GM18507 (cell line): Measurements from ENCODE around the gene IQSEC1.

ENCODE experiments used
- DNase-seq: peaks from one replicate; pipeline ENCODE4 v3.0.0; 2011; ENCODE audit warnings: low read depth; ENCODE audit not compliant: insufficient read length; ENCODE audit errors: extremely low spot score
- FAIRE-seq: peaks from 2 replicates; lab custom pipeline; 2011; peaks lifted over from hg19 to GRCh38; lab: Jason Lieb, UNC

IQSEC1 gene

DNA sequence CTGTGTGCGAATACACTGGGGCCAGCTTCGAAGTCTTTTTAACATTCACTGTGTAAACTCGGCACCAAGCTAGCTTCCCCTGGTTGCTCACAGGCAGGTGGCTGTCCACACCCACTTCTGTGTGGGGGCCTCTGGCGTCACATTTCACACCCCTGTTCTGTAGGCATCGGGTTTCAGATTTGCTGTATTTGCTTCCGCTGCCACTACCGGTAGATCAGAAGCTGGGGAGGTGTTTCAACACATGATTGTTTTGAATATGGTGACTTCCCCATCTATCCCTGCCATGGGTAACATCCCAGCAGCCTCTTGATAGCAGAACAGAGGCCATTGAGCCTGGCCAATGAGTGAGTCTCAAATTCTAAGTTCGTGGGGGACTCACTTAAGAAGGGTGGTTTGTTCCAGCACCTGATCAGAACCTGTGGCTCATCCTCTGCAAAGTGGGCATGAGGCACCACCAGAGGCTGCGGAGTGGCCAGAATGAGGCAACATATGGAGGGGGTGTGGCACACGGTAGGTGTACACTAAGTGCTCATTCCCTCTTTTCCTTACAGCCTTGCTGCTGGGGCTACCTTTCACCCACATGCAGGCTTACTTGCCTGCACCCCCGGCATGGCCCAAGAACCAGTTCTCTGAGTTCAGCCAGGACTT is 61.5 kb downstream of the IQSEC1 start:
- FAIRE-seq = peak; percentile 97
- DNase-seq = peak; percentile 64

DNA sequence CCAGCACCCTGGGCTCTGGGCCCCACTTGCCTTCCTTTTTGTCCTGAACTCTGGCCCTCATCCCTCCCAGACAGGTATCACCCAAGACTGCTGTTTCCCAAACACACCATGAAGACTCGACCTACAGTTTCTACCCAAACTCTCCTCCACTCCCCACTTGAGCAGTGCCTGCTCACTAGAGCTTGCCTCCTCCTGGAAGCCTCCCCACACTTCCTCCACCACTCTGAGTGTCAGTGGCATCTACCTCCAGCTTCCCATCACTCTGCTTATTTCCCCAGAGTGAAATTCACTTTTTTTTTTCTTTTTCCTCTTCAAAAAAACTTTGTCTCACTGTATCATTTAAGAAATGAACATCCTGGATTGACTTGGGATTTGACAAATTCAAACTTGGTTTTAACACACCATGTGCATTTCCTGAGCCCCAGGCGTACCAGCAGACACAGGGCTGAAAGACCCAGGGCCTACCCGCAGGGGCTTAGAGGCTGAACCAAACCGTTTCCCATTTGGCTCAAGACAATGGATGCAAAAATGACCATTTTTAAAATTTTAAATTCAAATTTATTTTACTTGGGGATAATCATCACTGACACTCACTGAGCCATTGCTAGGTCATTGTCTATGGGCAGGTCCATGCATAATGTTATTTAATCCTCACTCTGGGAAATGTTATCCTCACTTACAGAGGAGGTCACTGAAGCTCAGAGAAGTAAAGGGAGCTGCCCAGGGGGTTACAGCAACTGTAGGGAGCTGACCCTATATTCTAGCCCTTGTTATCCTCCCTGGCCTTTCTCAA is 62.3 kb downstream of the IQSEC1 start:
- DNase-seq (no peak), FAIRE-seq (peak; percentile 38)

DNA sequence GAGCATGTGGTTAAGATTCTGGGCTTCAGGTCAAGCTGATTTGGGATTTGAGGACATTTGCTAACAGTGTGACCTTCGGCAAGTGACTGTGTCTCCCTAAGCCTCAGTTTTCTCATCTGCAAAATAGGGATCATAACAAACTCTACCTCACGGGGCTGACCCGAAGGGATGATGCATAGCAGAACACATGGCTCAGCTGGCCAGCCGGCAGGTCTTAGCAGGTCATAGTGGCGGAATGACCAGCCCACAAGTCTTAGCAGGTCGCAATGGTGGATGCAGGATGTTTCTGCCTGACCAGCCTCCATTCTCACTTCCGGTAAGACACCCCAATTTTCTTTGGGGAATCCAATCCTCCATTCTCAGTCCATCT is 63.3 kb downstream of the IQSEC1 start:
- DNase-seq (no peak), FAIRE-seq (no peak)

DNA sequence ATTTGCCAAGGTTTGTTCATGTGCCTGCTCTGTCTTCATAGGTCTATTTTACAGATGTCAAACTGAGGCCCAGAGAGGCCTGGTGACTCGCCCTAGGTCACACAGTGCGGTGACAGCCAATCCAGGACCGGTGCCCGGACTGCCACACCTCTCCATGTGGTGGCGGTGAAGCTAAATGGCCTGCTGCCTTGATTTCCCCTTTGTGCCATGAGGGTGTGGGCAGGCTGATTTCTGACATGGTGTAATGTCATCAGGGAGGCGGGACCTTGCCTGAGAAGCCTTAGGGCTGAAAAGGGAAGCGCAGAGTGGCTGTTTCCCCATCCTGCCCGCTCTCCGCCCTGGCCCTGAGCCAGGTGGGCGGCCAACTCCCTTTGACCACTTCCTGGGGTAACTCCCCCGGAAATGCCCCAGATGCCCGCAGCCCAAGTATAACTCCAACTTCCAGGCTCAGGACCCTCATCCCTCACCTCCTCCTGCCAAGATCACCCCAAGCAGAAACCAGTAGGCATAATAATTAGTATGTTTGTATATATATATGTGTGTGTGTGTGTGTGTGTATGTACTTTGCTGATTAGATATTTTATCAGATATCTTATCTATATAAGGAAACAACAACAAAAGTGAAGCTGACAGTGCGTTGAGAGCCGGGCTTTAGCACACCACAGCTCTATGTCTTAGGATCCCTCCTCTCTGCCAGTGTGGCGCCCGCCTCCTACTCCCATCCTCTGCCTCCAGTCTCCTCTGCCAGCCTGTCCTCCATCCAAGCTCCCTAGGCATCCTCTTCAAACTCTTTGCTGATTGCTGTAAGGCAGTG is 63.9 kb downstream of the IQSEC1 start:
- peak; percentile 85 for FAIRE-seq
- DNase-seq = peak; percentile 54

DNA sequence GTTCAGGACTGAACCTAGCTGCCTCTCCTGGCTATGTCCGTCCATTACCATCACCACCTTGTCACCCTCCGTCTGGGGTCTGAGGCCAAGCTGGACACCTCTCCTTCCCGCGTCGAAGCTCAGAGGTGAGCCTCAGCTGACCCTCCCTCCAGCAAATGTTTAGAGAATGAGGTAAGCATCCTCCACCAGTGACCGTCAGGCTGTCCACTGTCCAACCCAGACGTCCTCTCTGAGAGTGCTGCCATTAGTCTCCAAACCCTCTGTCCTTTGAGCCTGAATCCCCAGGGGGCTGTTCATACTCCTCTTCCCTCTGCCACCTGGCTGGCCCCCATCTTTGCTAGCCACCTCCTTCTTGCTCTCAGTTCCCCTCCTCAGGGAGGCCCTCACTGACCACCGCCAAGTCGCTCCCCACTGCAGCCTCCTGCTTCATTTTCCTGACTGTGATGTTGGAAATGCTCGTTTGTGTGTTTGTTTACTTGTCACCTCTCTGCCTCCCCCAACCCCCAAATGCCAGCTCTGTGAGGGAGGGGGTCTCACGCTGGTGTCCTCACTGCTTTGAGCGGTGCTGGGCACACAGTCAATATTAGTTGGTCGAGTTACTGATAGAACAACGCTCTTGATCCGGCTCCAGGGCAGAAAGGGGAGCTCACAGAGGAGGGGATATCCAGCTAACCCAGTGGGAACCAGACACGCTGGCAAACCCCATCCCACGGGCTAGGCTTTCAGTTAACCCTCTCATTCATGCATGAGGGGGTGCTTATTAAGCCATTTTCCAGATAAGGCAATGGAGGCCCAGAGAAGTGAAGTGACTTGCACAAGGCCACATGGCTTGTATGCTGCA is 64.9 kb downstream of the IQSEC1 start:
- no peak for DNase-seq
- FAIRE-seq = no peak

DNA sequence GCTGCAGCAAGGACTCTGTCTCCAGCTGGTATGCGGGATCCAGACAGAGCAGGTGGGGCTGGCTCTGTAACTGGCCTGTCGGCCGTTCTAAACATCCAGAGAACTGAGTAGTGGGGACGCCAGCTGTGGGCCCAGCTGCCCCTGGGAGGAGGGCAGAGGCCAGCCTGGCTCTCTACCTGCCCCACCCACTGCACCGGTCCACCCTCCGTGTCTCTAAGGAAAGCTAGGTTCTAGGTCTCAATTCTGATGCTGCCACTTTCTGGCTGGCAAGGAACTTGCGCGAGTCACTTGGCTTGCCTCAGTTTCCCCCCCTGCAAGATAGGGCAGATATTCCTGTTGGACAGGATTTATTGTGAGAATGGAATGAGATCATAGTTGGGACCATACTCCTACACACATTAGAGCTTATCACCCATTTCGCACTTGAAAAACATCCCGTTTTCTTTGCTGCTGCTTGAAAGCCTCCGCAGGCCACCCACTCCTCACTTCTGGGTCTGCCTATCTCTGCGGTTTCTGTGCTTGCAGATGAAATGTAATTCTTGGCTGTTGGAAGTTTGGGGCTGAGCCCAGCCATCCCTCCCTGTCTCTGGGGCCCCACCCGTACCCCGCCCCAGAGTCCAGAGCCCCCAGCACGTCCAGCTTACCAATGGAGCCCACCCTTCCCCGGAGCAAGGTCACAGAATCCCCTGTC is 65.8 kb downstream of the IQSEC1 start:
- DNase-seq = no peak
- FAIRE-seq = no peak

DNA sequence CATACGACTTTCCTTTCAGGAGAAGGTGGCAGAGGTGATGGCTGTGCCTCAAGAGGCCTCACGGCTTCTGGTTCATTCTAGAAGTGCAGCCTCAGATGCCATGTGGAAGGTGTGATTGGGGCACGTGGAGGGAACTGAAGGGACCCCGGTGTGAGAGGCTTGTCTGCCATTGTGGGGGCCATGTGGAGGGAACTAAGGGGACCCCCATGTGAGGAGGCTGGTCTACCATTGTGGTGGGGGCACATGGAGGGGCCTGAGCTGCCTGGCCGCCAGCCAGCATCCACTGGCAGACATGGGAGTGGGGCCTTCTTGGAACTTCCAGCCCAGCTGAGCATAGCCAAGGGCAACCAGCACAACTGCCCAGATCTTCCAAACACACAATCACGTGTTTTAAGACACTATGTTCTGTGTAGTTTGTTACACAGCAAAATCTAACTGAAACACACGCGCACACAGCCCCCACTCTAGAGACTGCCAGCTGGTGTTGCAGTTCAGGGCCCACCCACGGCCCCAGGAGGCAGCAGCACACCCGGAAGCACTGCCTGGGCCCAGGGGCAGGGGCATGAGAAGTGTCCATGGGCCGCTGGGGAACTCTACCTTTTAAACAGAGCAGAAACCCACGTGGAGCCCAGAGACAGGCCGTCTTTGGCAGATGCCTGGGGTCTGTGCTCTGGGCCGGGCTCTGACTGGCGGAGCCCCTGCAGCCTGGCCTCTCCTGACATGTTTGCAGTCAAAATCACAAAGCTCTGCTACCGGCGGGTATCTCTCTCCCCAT is 66.8 kb downstream of the IQSEC1 start:
- FAIRE-seq = no peak

DNA sequence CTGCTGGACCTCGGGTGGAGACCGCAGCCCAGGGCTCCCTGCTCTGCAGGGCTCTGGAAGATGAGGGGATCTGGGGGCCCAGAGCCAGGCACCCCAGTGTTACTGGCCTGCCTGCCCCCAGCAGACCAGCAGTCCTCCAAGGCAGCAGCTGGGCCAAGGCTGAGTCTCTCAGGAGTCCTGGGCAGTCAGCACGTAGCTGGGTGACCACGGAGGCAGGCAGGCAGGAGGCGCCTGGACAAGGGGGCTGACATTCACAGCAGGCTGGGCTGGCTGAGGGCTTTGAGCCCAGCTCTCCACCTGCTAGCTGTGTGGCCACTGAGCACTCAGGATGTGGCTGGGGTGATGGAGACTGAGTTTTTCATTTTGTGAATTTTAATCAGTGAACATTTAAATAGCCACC is 67.9 kb downstream of the IQSEC1 start:
- FAIRE-seq (no peak), DNase-seq (no peak)

More for the DNA sequence above, 66.8 kb downstream of the IQSEC1 start:
- no peak for DNase-seq

DNA sequence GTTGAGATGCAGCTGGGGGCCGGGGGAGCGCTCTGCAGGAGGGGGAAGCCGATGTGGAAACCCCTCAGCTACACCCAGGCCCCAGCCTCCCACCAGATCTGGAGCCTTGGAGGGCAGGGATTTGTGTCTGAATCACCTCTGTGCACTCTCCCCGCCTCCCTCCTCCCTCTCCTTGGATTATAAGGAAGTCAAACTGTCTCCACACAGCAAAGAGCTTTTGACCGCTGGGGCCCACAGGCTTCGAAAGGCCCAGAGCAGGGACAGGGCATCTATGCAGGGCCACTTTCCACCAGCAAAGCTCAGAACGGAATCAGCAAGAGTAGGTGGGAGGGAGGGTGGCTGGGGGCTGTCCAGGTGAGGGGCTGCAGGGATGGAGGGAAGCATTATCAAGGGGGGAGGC is 68.9 kb downstream of the IQSEC1 start:
- no peak for DNase-seq

DNA sequence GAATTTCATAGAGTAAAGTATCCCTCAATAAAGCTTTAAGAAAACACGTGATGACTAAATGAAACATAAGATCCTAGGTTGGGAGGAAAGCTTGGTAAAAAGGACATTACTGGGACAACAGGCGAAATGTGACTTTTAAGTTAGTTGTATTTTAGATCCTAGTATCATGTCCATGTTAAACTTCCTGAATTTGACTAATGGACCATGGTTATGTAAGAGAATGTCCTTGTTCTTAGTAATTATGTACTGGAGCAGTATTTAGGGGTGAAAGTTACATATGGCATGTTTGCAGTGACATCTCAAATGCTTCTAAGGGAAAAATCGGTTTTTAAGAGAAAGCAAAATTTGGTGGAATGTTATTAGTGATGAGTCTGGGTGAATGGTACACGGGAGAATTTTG is 69.6 kb downstream of the IQSEC1 start:
- no peak for FAIRE-seq
- no peak for DNase-seq

More for the DNA sequence above, 68.9 kb downstream of the IQSEC1 start:
- FAIRE-seq = no peak

DNA sequence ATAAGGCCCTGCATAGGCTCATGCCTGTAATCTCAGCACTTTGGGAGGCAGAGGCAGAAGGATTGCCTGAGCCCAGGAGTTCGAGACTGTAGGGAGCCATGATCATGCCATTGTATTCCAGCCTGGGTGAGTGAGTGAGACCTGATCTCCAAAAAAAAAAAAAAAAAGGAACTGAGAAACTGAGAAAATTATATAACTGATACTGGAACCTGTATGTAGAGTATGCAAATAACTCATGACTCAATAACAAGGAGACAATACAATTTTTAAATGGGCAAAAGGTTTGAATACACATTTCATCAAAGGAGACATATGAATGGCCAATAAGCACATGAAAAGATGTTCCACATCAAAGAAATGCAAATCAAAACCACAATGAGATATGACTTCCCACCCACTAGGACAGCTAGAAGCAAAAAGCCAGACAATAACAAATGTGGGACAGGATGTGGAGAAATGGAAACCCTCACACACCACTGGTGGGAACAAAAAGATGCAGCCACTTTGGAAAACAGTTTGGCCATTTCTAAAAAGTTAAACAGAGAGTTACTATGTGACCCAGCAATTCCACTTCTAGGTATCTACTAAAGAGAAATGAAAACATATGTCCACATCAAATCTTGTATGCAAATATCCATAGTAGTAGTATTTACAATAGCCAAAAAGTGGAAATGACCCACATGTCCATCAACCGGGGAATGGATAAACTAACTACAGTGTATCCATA is 70.7 kb downstream of the IQSEC1 start:
- FAIRE-seq = peak; percentile 86
- no peak for DNase-seq

DNA sequence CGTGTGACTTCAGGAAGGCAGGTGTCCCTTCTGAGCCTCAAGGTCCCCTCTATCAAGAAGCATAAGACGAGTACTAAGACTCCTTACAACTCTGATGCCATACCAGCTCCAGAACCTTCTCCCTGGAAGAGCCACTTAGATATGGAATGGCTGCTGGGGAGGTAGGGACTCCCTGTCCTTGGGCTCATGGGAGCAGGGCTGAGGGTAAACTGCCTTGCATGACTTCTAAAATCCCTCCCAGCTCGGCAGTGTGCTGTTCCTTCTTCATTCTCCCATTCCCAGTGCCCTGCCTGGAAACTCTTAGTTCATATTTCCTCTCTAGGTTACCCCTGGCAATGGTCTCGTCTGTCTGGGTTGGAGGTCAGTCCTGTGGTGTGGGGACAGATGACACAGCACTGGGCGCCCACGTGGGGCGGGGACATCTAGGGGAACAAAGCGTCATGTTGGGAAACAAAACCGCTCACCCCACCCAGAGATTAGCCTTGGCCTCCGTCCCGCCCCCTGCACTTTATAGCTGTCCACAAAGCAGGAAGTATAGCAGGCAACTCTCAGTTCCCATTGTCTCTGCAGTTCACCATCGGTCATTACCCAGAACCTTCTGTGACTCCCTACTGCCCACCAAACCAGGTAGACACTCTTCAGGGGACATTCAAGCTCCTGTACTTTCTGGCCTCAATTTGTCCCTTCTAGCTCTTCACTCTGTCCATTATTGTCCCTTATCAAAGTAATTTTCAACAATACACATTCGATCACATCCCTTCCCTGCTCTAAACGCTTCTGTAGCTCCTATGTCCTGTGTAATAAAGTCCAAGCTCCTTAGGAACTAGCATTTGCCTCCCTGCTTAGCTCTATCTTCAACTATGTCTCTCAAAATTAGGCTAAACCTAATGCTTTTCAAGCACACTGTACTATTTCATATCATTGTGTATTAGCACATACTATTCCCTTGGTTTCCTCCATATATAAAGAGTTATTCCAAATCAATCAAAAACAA is 73.8 kb downstream of the IQSEC1 start:
- FAIRE-seq (peak; percentile 92), DNase-seq (no peak)

DNA sequence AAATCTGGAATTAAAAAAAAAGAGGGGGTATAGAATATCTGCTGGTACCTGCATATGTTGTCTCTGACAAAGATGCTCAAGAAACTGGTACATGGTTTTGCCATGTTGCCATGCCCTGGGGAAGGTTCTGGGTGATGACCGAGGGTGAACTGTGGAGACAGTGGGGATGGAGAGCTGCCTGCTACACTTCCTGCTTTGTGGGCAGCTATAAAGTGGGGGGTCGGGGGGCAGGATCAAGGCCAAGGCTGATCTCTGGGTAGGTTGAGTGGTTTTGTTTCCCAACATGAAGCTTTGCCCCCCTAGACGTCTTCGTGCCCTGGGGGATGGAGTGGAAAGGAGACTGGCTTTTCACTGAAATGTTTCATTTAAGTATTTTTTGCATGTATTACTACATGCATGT is 74.6 kb downstream of the IQSEC1 start:
- FAIRE-seq (no peak), DNase-seq (no peak)

DNA sequence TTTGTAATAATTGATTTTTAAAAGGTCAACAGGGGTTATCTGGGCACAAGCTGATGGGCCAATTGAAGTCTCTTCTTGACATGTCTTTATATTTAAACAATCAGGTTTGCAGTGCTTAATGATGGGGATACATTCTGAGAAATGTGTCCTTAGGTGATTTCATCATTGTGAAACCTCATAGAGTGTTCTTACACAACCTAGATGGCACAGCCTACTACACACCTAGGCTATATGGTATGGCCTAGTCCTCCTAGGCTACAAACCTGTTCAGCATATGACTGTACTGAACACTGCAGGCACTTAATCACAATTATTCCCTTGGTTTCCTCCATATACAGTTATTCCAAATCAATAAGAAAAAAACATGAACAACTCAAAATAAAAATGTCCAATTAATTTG is 75.8 kb downstream of the IQSEC1 start:
- no peak for FAIRE-seq
- DNase-seq = no peak

DNA sequence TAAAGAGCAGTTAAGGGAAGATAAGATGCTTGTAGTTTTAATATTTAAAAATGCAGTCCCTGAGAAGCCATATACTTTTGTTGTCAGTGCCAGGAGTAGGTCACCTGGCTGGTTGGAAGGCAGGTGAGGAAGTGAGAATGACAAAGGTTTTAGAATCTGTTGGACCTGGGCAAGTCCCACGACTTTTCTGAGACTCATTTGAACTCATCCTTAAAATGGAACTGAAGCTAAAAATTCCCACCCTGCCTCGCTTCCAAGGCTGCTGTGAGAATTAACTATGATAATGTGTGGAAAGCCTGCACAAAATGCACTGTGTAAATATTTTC is 77.1 kb downstream of the IQSEC1 start:
- FAIRE-seq (no peak), DNase-seq (no peak)

DNA sequence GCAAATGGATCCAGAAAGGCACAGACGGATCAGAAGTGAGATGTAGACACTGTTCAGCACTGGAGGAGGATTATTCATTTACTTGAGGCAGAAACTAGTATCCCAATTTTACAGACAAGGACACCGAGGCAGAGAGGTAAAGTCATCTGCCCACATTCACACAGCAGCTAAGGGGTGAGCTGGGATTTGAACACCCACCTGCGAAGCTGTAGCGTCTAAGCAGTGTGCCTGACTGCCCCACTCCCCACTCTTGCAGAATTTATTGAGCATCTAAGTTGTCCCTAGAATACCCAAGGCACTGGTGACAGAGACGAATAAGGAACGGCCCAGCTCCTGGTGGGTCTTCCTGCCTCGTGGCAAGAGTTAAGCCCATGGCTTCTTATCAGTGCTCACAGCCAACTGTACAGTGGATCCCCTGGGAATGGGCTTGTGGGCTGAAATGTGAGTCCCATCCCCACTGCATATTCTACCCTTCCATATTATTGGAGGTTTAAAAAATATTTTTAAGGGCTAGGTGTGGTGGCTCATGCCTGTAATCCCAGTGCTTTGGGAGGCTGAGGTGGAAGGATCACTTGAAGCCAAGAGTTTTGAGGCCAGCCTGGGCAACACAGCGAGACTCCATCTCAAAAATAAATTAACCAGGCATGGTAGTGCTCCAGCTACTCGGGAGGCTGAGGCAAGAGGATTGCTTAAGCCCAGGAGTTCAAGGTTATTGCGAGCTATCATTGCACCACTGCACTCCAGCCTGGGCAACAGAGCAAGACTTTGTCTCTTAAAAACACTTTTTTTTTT is 77.6 kb downstream of the IQSEC1 start:
- DNase-seq = no peak
- FAIRE-seq = no peak
